Kidney (tissue), 14 donors: ENCODE measurements around the gene ZFAND3. TPM values are rescaled to one million over a fixed set of nuclear protein-coding genes. Genes with fewer than 3 reads are reported as not detected.

Experiments
- DNase-seq, 5 donors: peaks; one replicate each; pipeline ENCODE4 v3.0.0-alpha.2; 2013 to 2020
- FAIRE-seq: peaks from 2 replicates; lab custom pipeline; 2012; peaks lifted over from hg19 to GRCh38; lab: Jason Lieb, UNC
- H3K27ac ChIP-seq, 2 donors: one replicate each; pipeline ENCODE4 v1.7.0; 2013; ENCODE audit warnings: low read depth in 2 of 2, low read length in 2 of 2, inconsistent platforms in 1 of 2
- H3K27me3 ChIP-seq: one replicate; pipeline ENCODE4 v1.7.1; 2013; ENCODE audit warnings: low read length, inconsistent platforms; ENCODE audit not compliant: control insufficient read depth, insufficient read depth
- H3K36me3 ChIP-seq, 3 donors: one replicate each; pipeline versions ENCODE4 v1.7.0 to v1.7.1; 2013; ENCODE audit warnings: low read length in 3 of 3, control low read depth in 1 of 3, inconsistent platforms in 1 of 3; ENCODE audit not compliant: insufficient read depth in 3 of 3, control insufficient read depth in 2 of 3
- H3K4me1 ChIP-seq, 3 donors: one replicate each; pipeline versions ENCODE4 v1.7.0 to v1.7.1; 2013; ENCODE audit warnings: low read length in 3 of 3, inconsistent platforms in 1 of 3, low read depth in 1 of 3; ENCODE audit not compliant: control insufficient read depth in 2 of 3, insufficient read depth in 2 of 3
- H3K4me3 ChIP-seq, 3 donors: one replicate each; pipeline versions ENCODE4 v1.7.0 to v1.8.1; 2013; ENCODE audit warnings: low read length in 3 of 3, control low read depth in 1 of 3, inconsistent platforms in 1 of 3
- H3K9ac ChIP-seq, 3 donors: one replicate each; pipeline versions ENCODE4 v1.7.0 to v1.7.1; 2013; ENCODE audit warnings: low read length in 3 of 3, control low read depth in 1 of 3, inconsistent platforms in 1 of 3
- H3K9me3 ChIP-seq, 3 donors: one replicate each; pipeline versions ENCODE4 v1.7.0 to v1.7.1; 2013; ENCODE audit warnings: low read length in 3 of 3, control low read depth in 1 of 3, inconsistent platforms in 1 of 3; ENCODE audit not compliant: control insufficient read depth in 2 of 3, insufficient read depth in 1 of 3
- CTCF ChIP-seq: IDR thresholded peaks from 3 replicates; pipeline ENCODE4 v1.5.1; 2012; ENCODE audit warnings: mild to moderate bottlenecking, moderate library complexity, borderline replicate concordance; ENCODE audit not compliant: insufficient read depth; ENCODE audit errors: extremely low read depth
- intact Hi-C: fragments of 100-400 bp; cut with DNase I; formaldehyde crosslinking; loops from one replicate; pipeline ENCODE4 v1.11.1; 2022
- polyA plus RNA-seq: library from polyadenylated mRNA; stranded (reverse); fragments of 350-450 nt; fragmentation: Illumina TruSeq; extraction: RNeasy Lipid Tissue Mini Kit (QIAGEN cat#74804); gene quantifications from one replicate; pipeline ENCODE4 v1.2.3, GENCODE V29; 2014; ENCODE audit warnings: low read depth, low replicate concordance; ENCODE audit not compliant: insufficient read depth
- total RNA-seq: library from RNA; stranded (reverse); fragmentation: NEBNext Ultra II Directional; extraction: Animal tissue kit (Norgen Biotek cat#: 25700); gene quantifications from one replicate; pipeline ENCODE4 v1.2.1, GENCODE V29; 2021
- donor health status: control.
- donor health status: control.
- donor health status: control.
- donor health status: control.
- donor health status: control.
- donor health status: DM: yes; HTN: yes; CAD: no.
- donor health status: Normal renal cell carcinoma (clear cell type).

The ZFAND3 gene
- total and polyA plus RNA-seq, 2 donors from 2014 or later = 44.6 to 104 TPM

- no peaks in the 10 kb centered on the region for H3K36me3 ChIP-seq
- no peak for TF ChIP-seq CTCF
- intact Hi-C loops = no loop called here
- H3K27me3 ChIP-seq = no peaks in the 10 kb centered on the region
- peaks cover 5 to 31% (median 23%) of the 10 kb centered on the region in 3 donors for H3K4me1 ChIP-seq
- DNase-seq (no peak), FAIRE-seq (peak; percentile 8)
- H3K27ac ChIP-seq = no peak overlapping the region
- no peaks in the 10 kb centered on the region for H3K9me3 ChIP-seq
- no peak overlapping the region for H3K4me3 ChIP-seq
- no peak overlapping the region for H3K9ac ChIP-seq
Measured at GRCh38 chr6:37824170-37824569, 4.6 kb downstream of the ZFAND3 start.

GRCh38 chr6:37826188-37826587, 6.7 kb downstream of the ZFAND3 start:
- intact Hi-C loops = no loop called here
- Histone ChIP-seq H3K9ac (no peak overlapping the region), H3K36me3 (no peaks in the 10 kb centered on the region), H3K9me3 (no peaks in the 10 kb centered on the region), H3K27ac (no peak overlapping the region), H3K4me3 (no peak overlapping the region), H3K4me1 (peaks cover 5 to 33% (median 22%) of the 10 kb centered on the region in 3 donors), H3K27me3 (no peaks in the 10 kb centered on the region)
- TF ChIP-seq CTCF = no peak
- no peak for DNase-seq
- FAIRE-seq = no peak

GRCh38 chr6:37826993-37827392, 7.5 kb downstream of the ZFAND3 start:
- FAIRE-seq = no peak
- no peak overlapping the region for H3K27ac ChIP-seq
- no peak for TF ChIP-seq CTCF
- H3K9ac ChIP-seq = no peak overlapping the region
- H3K4me3 ChIP-seq = no peak overlapping the region
- peaks cover 5 to 36% (median 23%) of the 10 kb centered on the region in 3 donors for H3K4me1 ChIP-seq
- H3K36me3 ChIP-seq = no peaks in the 10 kb centered on the region
- H3K27me3 ChIP-seq = no peaks in the 10 kb centered on the region
- intact Hi-C loops = no loop called here
- DNase-seq = no peak
- H3K9me3 ChIP-seq = no peaks in the 10 kb centered on the region
